PC-9 (cell line): ENCODE measurements around the gene NCSTN.

Source experiments
- EZH2 ChIP-seq: fragments of 200-600 bp; sonication (generic); IDR thresholded peaks from 2 replicates; pipeline ENCODE4 v1.8.0; 2017; ENCODE audit warnings: antibody characterized with exemption, low read depth
- TF ChIP-seq, protein P1 (sequence below): fragments of 200-600 bp; sonication (generic); conservative IDR thresholded peaks from 2 replicates; pipeline ENCODE4 v1.6.1; 2017; ENCODE audit warnings: mixed run types, antibody characterized with exemption, mild to moderate bottlenecking, moderate library complexity

DNA sequence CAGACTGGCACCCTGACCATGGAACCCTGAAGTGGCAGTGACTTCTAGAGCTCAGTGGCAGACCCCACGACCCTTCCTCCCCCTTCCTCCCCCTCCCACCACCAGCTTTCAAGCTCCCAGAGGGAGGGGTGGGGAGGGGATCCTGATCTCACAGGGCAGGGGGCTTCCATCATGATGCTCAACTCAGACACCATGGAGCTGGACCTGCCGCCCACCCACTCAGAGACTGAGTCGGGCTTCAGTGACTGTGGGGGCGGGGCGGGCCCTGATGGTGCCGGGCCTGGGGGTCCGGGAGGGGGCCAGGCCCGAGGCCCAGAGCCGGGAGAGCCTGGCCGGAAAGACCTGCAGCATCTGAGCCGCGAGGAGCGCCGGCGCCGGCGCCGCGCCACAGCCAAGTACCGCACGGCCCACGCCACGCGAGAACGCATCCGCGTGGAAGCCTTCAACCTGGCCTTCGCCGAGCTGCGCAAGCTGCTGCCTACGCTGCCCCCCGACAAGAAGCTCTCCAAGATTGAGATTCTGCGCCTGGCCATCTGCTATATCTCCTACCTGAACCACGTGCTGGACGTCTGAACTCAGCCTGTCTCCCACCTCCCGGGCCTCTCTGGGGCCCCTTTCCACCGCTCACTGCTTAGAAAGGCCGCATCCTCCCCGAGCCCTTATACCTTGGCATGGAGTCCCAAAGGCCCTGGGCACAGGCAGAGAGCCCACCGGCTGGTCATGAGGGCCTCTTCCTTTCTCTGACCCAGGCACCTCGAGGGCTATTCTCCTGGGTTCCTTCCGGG is 27.6 kb downstream of the NCSTN start:
- TF ChIP-seq, protein P1, sequence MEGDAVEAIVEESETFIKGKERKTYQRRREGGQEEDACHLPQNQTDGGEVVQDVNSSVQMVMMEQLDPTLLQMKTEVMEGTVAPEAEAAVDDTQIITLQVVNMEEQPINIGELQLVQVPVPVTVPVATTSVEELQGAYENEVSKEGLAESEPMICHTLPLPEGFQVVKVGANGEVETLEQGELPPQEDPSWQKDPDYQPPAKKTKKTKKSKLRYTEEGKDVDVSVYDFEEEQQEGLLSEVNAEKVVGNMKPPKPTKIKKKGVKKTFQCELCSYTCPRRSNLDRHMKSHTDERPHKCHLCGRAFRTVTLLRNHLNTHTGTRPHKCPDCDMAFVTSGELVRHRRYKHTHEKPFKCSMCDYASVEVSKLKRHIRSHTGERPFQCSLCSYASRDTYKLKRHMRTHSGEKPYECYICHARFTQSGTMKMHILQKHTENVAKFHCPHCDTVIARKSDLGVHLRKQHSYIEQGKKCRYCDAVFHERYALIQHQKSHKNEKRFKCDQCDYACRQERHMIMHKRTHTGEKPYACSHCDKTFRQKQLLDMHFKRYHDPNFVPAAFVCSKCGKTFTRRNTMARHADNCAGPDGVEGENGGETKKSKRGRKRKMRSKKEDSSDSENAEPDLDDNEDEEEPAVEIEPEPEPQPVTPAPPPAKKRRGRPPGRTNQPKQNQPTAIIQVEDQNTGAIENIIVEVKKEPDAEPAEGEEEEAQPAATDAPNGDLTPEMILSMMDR, result no peak
- no peak for TF ChIP-seq EZH2
